Measurements from ENCODE around the gene SCGB3A1. TPM values are rescaled to one million over a fixed set of nuclear protein-coding genes. Genes with fewer than 3 reads are reported as not detected.

Gene SCGB3A1
- total and polyA plus RNA-seq, 2 donors (not counting 1 experiment from before 2014, with no cell fraction given), result not detected

GRCh38 chr5:180593446-180594206, 2.3 kb upstream of the SCGB3A1 start:
- intact Hi-C loops (cut with micrococcal nuclease), result no loop called here
- ChIA-PET POLR2A (no interaction called here), CTCF (no interaction called here)
- Histone ChIP-seq H4K20me1 (ENCODE audit: control insufficient read depth, insufficient read depth, low read length, poor library complexity, severe bottlenecking) (no peaks in the 10 kb centered on the region), H3K27me3 (replicated peaks in 1 of 4; ENCODE audit: control extremely low read depth in 1 of 4, control insufficient read depth in 3 of 4, insufficient read depth in 4 of 4, low read length in 3 of 4) (peaks cover 0 to 17% (median 2%) of the 10 kb centered on the region in 4 experiments), H3K9me3 (ENCODE audit: control extremely low read depth in 1 of 3, control insufficient read depth in 2 of 3, insufficient read depth in 1 of 3, low read length in 2 of 3) (peaks cover 0 to 5% (median 0%) of the 10 kb centered on the region in 3 donors), H3K79me2 (ENCODE audit: control insufficient read depth, insufficient read depth, low read length) (no peaks in the 10 kb centered on the region), H3K4me2 (replicated peaks; ENCODE audit: low read depth, low read length, poor library complexity, severe bottlenecking) (no peak overlapping the region), H3K4me3 (ENCODE audit: control extremely low read depth in 1 of 5, extremely low read depth in 1 of 5, insufficient read depth in 1 of 5, low read depth in 2 of 5, low read length in 4 of 5) (no peak overlapping the region), H2AFZ (ENCODE audit: insufficient read depth, low read depth, low read length, poor library complexity, severe bottlenecking) (no peak overlapping the region), H3K36me3 (replicated peaks in 1 of 2; ENCODE audit: control extremely low read depth in 1 of 2, control insufficient read depth in 1 of 2, extremely low read depth in 1 of 2, insufficient read depth in 2 of 2, low read length in 1 of 2) (no peaks in the 10 kb centered on the region), H3K27ac (ENCODE audit: low read length in 2 of 2) (no peak overlapping the region), H3K4me1 (ENCODE audit: control insufficient read depth in 2 of 2, insufficient read depth in 2 of 2, low read length in 2 of 2) (no peaks in the 10 kb centered on the region), H3K9ac (ENCODE audit: low read length) (no peak overlapping the region)
- Mint-ChIP-seq H3K27me3 (peaks cover 28% of the 10 kb centered on the region), H3K9me3 (ENCODE audit: insufficient read depth) (no peaks in the 10 kb centered on the region), H3K4me1 (peaks cover 3% of the 10 kb centered on the region), H3K4me3 (no peak overlapping the region), H3K27ac (no peak overlapping the region)
- WGBS (ENCODE audit: insufficient coverage), result 96% methylated on average over 14 of the region's 19 CpGs
- TF ChIP-seq CTCF (IDR thresholded peaks at IDR 0.05) (no peak), EZH2 (IDR thresholded peaks at IDR 0.05; ENCODE audit: borderline replicate concordance, insufficient read depth, low read depth, low read length, poor library complexity, severe bottlenecking) (no peak)
- no peak for ATAC-seq (ENCODE audit: low read depth)
- no peak for DNase-seq

- Histone ChIP-seq H3K27ac (ENCODE audit: low read length in 2 of 2) (no peak overlapping the region), H4K20me1 (ENCODE audit: control insufficient read depth, insufficient read depth, low read length, poor library complexity, severe bottlenecking) (no peaks in the 10 kb centered on the region), H2AFZ (ENCODE audit: insufficient read depth, low read depth, low read length, poor library complexity, severe bottlenecking) (no peak overlapping the region), H3K9ac (ENCODE audit: low read length) (no peak overlapping the region), H3K4me2 (replicated peaks; ENCODE audit: low read depth, low read length, poor library complexity, severe bottlenecking) (no peak overlapping the region), H3K27me3 (replicated peaks in 1 of 4; ENCODE audit: control extremely low read depth in 1 of 4, control insufficient read depth in 3 of 4, insufficient read depth in 4 of 4, low read length in 3 of 4) (peaks cover 0 to 17% (median 2%) of the 10 kb centered on the region in 4 experiments), H3K79me2 (ENCODE audit: control insufficient read depth, insufficient read depth, low read length) (no peaks in the 10 kb centered on the region), H3K4me1 (ENCODE audit: control insufficient read depth in 2 of 2, insufficient read depth in 2 of 2, low read length in 2 of 2) (no peaks in the 10 kb centered on the region), H3K36me3 (replicated peaks in 1 of 2; ENCODE audit: control extremely low read depth in 1 of 2, control insufficient read depth in 1 of 2, extremely low read depth in 1 of 2, insufficient read depth in 2 of 2, low read length in 1 of 2) (no peaks in the 10 kb centered on the region), H3K9me3 (ENCODE audit: control extremely low read depth in 1 of 3, control insufficient read depth in 2 of 3, insufficient read depth in 1 of 3, low read length in 2 of 3) (peaks cover 0 to 5% (median 0%) of the 10 kb centered on the region in 3 donors), H3K4me3 (ENCODE audit: control extremely low read depth in 1 of 5, extremely low read depth in 1 of 5, insufficient read depth in 1 of 5, low read depth in 2 of 5, low read length in 4 of 5) (no peak overlapping the region)
- H3K27ac Mint-ChIP-seq, result no peak overlapping the region
- peaks cover 3% of the 10 kb centered on the region for H3K4me1 Mint-ChIP-seq
- ChIA-PET POLR2A (no interaction called here), CTCF (no interaction called here)
- TF ChIP-seq EZH2 (IDR thresholded peaks at IDR 0.05; ENCODE audit: borderline replicate concordance, insufficient read depth, low read depth, low read length, poor library complexity, severe bottlenecking) (no peak), CTCF (IDR thresholded peaks at IDR 0.05) (no peak)
- no peak overlapping the region for H3K4me3 Mint-ChIP-seq
- 90% methylated on average over 7 of the region's 10 CpGs for WGBS (ENCODE audit: insufficient coverage)
- H3K9me3 Mint-ChIP-seq (ENCODE audit: insufficient read depth), result no peaks in the 10 kb centered on the region
- ATAC-seq (ENCODE audit: low read depth) (no peak), DNase-seq (no peak)
- intact Hi-C loops (cut with micrococcal nuclease), result no loop called here
- peaks cover 28% of the 10 kb centered on the region for H3K27me3 Mint-ChIP-seq
These were observed 877 bp upstream of the SCGB3A1 start for GRCh38 chr5:180592176-180592575.

All from B cell (primary cell).